Activated CD4-positive, alpha-beta memory T cell treated with anti-CD3 and anti-CD28 coated beads, Interleukin-2, amount 10 ng/mL, durations not matched to agents 7 days and 5 days (primary cell): ENCODE results near the gene TCERG1L. TPM values are rescaled to one million over a fixed set of nuclear protein-coding genes. Genes with fewer than 3 reads are reported as not detected.
"Not testable (repeated sequence)": the region's sequence is repeated elsewhere in the genome, so short reads cannot be mapped to it uniquely, and the experiment has no call there.

Experiments used
- CTCF ChIA-PET: fragments of 350-600 bp; sonication (Branson Sonifier 250); formaldehyde crosslinking; loops from one replicate; lab custom pipeline; 2021; ENCODE audit warnings: antibody characterized with exemption, inconsistent platforms; lab: Charles Lee
- POLR2A ChIA-PET: fragments of 350-600 bp; sonication (Branson Sonifier 250); formaldehyde crosslinking; loops from one replicate; lab custom pipeline; 2021; ENCODE audit warnings: antibody characterized with exemption; lab: Charles Lee
- DNase-seq: peaks from one replicate; pipeline ENCODE4 v3.0.0-alpha.2; 2020
- H3K27ac Mint-ChIP-seq: one replicate; pipeline ENCODE4 v1.8.0; 2021; ENCODE audit warnings: mild to moderate bottlenecking, mixed read lengths
- H3K27me3 Mint-ChIP-seq: one replicate; pipeline ENCODE4 v1.8.0; 2021; ENCODE audit warnings: mixed read lengths
- H3K36me3 Mint-ChIP-seq: one replicate; pipeline ENCODE4 v1.8.0; 2021; ENCODE audit warnings: low read depth, mixed read lengths
- H3K4me1 Mint-ChIP-seq: one replicate; pipeline ENCODE4 v1.8.0; 2021; ENCODE audit warnings: mixed read lengths
- H3K4me3 Mint-ChIP-seq: one replicate; pipeline ENCODE4 v1.8.0; 2021; ENCODE audit warnings: mild to moderate bottlenecking, mixed read lengths
- H3K9me3 Mint-ChIP-seq: one replicate; pipeline ENCODE4 v1.8.0; 2021; ENCODE audit warnings: mixed read lengths
- total RNA-seq, 2 experiments: library from RNA; stranded (reverse); gene quantifications; one replicate each; pipeline ENCODE4 v1.2.3, GENCODE V29; 2021

TCERG1L gene
- total RNA-seq, 2 experiments from 2014 or later, result 0.08 TPM; not detected in 1

GRCh38 chr10:131178521-131179331 is 132.8 kb downstream of the TCERG1L start:
- H3K27me3 Mint-ChIP-seq, result no peaks in the 10 kb centered on the region
- peaks cover 3% of the 10 kb centered on the region for H3K36me3 Mint-ChIP-seq
- CTCF ChIA-PET, result no interaction called here
- DNase-seq, result no peak
- peaks cover 15% of the 10 kb centered on the region for H3K9me3 Mint-ChIP-seq
- no peaks in the 10 kb centered on the region for H3K4me1 Mint-ChIP-seq
- H3K27ac Mint-ChIP-seq, result no peak overlapping the region
- H3K4me3 Mint-ChIP-seq, result no peak overlapping the region
- POLR2A ChIA-PET, result no interaction called here

- Mint-ChIP-seq H3K9me3 (peaks cover 15% of the 10 kb centered on the region), H3K4me3 (no peak overlapping the region), H3K36me3 (peaks cover 3% of the 10 kb centered on the region), H3K27ac (no peak overlapping the region), H3K27me3 (no peaks in the 10 kb centered on the region), H3K4me1 (no peaks in the 10 kb centered on the region)
- POLR2A ChIA-PET, result no interaction called here
- CTCF ChIA-PET, result no interaction called here
- DNase-seq, result no peak
Measured at GRCh38 chr10:131177431-131178327, 133.8 kb downstream of the TCERG1L start.

GRCh38 chr10:131176907-131177306 is 134.6 kb downstream of the TCERG1L start:
- ChIA-PET CTCF (no interaction called here), POLR2A (no interaction called here)
- no peak for DNase-seq
- Mint-ChIP-seq H3K27me3 (no peaks in the 10 kb centered on the region), H3K27ac (no peak overlapping the region), H3K9me3 (peaks cover 16% of the 10 kb centered on the region), H3K36me3 (peaks cover 3% of the 10 kb centered on the region), H3K4me3 (no peak overlapping the region), H3K4me1 (no peaks in the 10 kb centered on the region)

GRCh38 chr10:131176324-131176723 is 135.2 kb downstream of the TCERG1L start:
- H3K27ac Mint-ChIP-seq, result not testable (repeated sequence)

GRCh38 chr10:131175891-131176290 is 135.6 kb downstream of the TCERG1L start:
- Mint-ChIP-seq H3K4me3 (no peak overlapping the region), H3K4me1 (no peaks in the 10 kb centered on the region), H3K27ac (no peak overlapping the region), H3K36me3 (peaks cover 3% of the 10 kb centered on the region), H3K9me3 (peaks cover 17% of the 10 kb centered on the region), H3K27me3 (no peaks in the 10 kb centered on the region)
- POLR2A ChIA-PET, result no interaction called here
- no peak for DNase-seq
- CTCF ChIA-PET, result no interaction called here

More at GRCh38 chr10:131176324-131176723, 135.2 kb downstream of the TCERG1L start:
- POLR2A ChIA-PET, H3K36me3 Mint-ChIP-seq, H3K4me1 Mint-ChIP-seq, H3K27me3 Mint-ChIP-seq, DNase-seq, CTCF ChIA-PET, H3K4me3 Mint-ChIP-seq: not testable (repeated sequence)
- H3K9me3 Mint-ChIP-seq, result peaks cover 17% of the 10 kb centered on the region

DNA sequence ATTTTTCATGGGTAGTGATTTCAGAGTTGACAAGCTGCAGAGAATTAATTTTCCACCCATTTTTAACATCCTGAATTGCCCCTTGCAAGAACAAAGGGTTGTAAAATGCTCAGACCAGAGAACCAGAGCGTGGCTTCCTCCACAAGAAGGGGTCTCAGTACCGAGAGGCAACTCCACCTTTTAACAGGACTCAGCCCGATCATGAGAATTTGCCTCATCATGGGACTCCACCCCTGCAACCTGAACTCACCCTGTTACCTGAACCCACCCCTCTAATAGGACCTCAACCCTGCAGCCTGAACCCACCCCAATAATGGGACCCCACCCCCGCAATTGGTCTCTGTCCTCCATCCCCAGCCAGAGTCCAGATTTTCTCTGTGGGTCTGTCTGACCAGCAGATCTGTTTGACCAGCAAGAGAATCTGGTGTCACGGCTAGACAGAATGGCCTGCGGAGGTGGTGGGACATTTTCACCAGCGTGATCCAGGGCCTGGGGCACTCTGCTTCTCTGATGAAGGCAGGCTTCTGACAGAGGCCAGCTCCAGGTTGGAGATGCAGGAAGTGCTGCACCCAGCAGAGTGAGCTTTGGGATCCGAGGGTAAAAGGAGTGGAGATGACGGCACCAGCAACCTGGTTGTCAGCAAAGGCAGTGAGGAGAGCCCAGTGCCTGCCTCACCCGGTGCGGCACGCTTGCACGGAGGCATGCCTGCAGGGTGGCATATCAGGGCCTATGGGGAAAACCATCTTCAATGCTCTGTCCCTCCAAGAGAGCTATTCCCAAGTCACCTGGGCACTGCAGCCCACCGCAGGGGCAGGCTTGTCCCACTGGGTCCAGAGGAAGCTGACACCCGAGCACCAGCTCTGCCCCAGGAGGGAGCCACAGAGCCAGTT is 136.6 kb downstream of the TCERG1L start:
- CTCF ChIA-PET, result no interaction called here
- POLR2A ChIA-PET, result no interaction called here
- H3K27me3 Mint-ChIP-seq, result no peaks in the 10 kb centered on the region
- peaks cover 3% of the 10 kb centered on the region for H3K36me3 Mint-ChIP-seq
- no peak overlapping the region for H3K4me3 Mint-ChIP-seq
- no peaks in the 10 kb centered on the region for H3K4me1 Mint-ChIP-seq
- DNase-seq, result no peak
- no peak overlapping the region for H3K27ac Mint-ChIP-seq
- H3K9me3 Mint-ChIP-seq, result peaks cover 17% of the 10 kb centered on the region

- Mint-ChIP-seq H3K4me1 (no peaks in the 10 kb centered on the region), H3K9me3 (peaks cover 17% of the 10 kb centered on the region), H3K27ac (no peak overlapping the region), H3K4me3 (no peak overlapping the region), H3K36me3 (peaks cover 3% of the 10 kb centered on the region), H3K27me3 (no peaks in the 10 kb centered on the region)
- POLR2A ChIA-PET, result no interaction called here
- no peak for DNase-seq
- CTCF ChIA-PET, result no interaction called here
Measured at GRCh38 chr10:131174211-131174565, 137.3 kb downstream of the TCERG1L start.

- peaks cover 3% of the 10 kb centered on the region for H3K36me3 Mint-ChIP-seq
- no peak for DNase-seq
- ChIA-PET POLR2A (no interaction called here), CTCF (no interaction called here)
- H3K4me3 Mint-ChIP-seq, result no peak overlapping the region
- no peaks in the 10 kb centered on the region for H3K27me3 Mint-ChIP-seq
- no peaks in the 10 kb centered on the region for H3K4me1 Mint-ChIP-seq
- peaks cover 17% of the 10 kb centered on the region for H3K9me3 Mint-ChIP-seq
- no peak overlapping the region for H3K27ac Mint-ChIP-seq
Measured at GRCh38 chr10:131173484-131174210, 137.9 kb downstream of the TCERG1L start.

GRCh38 chr10:131172433-131172832 is 139.1 kb downstream of the TCERG1L start:
- ChIA-PET CTCF (no interaction called here), POLR2A (no interaction called here)
- peaks cover 3% of the 10 kb centered on the region for H3K36me3 Mint-ChIP-seq
- H3K9me3 Mint-ChIP-seq, result peaks cover 17% of the 10 kb centered on the region
- no peaks in the 10 kb centered on the region for H3K27me3 Mint-ChIP-seq
- no peaks in the 10 kb centered on the region for H3K4me1 Mint-ChIP-seq
- H3K4me3 Mint-ChIP-seq, result no peak overlapping the region
- DNase-seq, result no peak
- no peak overlapping the region for H3K27ac Mint-ChIP-seq

GRCh38 chr10:131169146-131169545 is 142.4 kb downstream of the TCERG1L start:
- ChIA-PET POLR2A (no interaction called here), CTCF (no interaction called here)
- H3K36me3 Mint-ChIP-seq, result no peaks in the 10 kb centered on the region
- H3K4me1 Mint-ChIP-seq, result no peaks in the 10 kb centered on the region
- H3K4me3 Mint-ChIP-seq, result no peak overlapping the region
- H3K27me3 Mint-ChIP-seq, result no peaks in the 10 kb centered on the region
- H3K27ac Mint-ChIP-seq, result no peak overlapping the region
- DNase-seq, result no peak
- H3K9me3 Mint-ChIP-seq, result peaks cover 6% of the 10 kb centered on the region

DNA sequence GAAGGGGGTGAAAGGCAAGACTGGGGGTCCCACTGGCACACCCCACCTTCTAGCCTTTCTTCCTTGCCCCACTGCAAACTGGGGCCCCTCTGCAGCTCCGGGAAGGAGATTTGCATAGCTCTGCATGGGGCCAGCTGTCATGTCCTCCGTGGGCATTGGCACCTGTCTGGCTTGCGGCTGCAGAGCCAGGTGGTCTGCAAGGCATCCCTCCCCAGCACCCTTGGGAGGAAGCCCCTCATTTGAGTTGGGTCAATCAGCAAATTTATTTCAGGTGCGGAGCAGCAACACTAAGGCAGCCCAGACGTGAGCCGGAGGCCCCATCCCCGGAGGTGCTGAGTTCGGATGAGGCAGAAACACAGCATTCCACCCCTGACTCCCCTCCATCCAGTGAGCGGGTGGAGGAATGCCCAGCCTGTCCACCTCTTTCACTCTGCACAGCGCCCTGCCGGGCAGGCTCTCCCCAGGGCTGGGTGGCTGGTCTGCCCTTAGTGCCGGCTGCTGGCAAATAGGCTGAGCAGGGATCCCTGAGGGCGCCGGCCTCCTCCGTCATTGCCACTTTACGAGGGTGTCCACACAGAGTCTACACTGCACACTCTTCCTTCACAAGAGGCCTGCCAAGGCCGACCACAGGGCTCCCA is 143.2 kb downstream of the TCERG1L start:
- H3K9me3 Mint-ChIP-seq, result peaks cover 4% of the 10 kb centered on the region
- no peaks in the 10 kb centered on the region for H3K27me3 Mint-ChIP-seq
- no peak overlapping the region for H3K27ac Mint-ChIP-seq
- no peak for DNase-seq
- no peaks in the 10 kb centered on the region for H3K4me1 Mint-ChIP-seq
- H3K4me3 Mint-ChIP-seq, result no peak overlapping the region
- CTCF ChIA-PET, result no interaction called here
- H3K36me3 Mint-ChIP-seq, result no peaks in the 10 kb centered on the region
- POLR2A ChIA-PET, result no interaction called here
